ENCODE measurements around the gene HPCAL1. TPM values are rescaled to one million over a fixed set of nuclear protein-coding genes. Genes with fewer than 3 reads are reported as not detected.

Gene HPCAL1
- total and polyA plus RNA-seq, 2 donors (not counting 1 experiment from before 2014, with no cell fraction given): 60.3 to 65.1 TPM

DNA sequence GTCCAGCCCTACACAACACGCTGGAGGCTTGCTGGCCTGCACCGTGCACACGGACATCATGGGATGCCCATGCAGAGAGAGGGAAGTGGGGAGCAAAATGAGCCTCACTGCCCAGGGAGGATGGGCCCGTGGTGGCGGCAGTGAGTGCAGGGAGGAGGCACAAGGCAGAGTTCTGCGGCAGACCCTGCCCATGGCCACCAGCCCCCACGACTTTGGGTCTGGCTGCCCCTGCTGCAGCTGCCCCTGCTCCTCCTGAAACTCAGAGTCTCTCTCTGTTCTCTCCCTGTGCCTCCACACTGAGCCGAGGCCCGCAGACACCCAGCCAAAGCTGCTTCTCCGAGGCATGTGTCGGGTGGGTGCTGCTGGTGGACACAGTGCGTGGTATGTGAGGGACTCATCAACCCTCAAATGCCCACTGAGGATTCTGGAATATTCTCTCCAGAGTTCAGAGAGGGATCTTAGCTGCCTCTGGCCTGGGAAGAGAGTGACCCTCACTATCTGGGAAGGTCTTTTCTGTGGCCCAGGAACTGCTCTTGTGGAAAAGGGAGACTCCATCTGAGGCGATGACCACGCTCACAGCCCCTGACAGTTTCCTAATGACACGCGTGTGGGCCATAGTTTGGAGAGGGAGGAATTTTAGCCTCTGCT, 45.1 kb upstream of the HPCAL1 start:
- H3K27ac Mint-ChIP-seq: no peak overlapping the region
- CTCF ChIA-PET: no interaction called here

DNA sequence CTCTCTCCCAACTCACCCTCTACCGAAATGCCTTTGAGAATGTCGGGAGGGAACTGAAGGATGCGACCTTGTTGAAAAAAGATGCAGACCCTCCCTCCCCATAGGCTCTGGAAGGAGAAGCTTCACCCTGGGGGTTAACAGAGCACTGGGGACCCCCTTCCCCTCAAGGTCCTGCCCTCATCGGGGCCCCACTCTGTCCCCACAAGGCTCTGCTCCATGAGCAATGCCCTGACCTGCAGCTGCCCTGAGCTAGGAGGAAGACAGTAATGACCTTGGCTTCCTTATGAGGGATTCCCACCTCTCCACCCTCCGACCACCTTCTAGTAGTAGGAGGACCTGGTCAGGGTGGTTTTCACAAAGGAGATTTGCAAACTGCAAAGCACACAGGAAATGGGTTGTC, 44.4 kb upstream of the HPCAL1 start:
- H3K4me3 Mint-ChIP-seq: no peak overlapping the region
- Histone ChIP-seq H4K20me1 (ENCODE audit: control insufficient read depth, insufficient read depth, low read length, poor library complexity, severe bottlenecking) (no peaks in the 10 kb centered on the region), H2AFZ (ENCODE audit: insufficient read depth, low read depth, low read length, poor library complexity, severe bottlenecking) (no peak overlapping the region), H3K79me2 (ENCODE audit: control insufficient read depth, insufficient read depth, low read length) (no peaks in the 10 kb centered on the region), H3K4me1 (ENCODE audit: control insufficient read depth in 2 of 2, insufficient read depth in 2 of 2, low read length in 2 of 2) (no peaks in the 10 kb centered on the region), H3K36me3 (replicated peaks in 1 of 2; ENCODE audit: control extremely low read depth in 1 of 2, control insufficient read depth in 1 of 2, extremely low read depth in 1 of 2, insufficient read depth in 2 of 2, low read length in 1 of 2) (no peaks in the 10 kb centered on the region), H3K27ac (ENCODE audit: low read length in 2 of 2) (no peak overlapping the region), H3K27me3 (replicated peaks in 1 of 4; ENCODE audit: control extremely low read depth in 1 of 4, control insufficient read depth in 3 of 4, insufficient read depth in 4 of 4, low read length in 3 of 4) (peaks cover 0 to 12% (median 0%) of the 10 kb centered on the region in 4 experiments), H3K4me3 (ENCODE audit: control extremely low read depth in 1 of 5, extremely low read depth in 1 of 5, insufficient read depth in 1 of 5, low read depth in 2 of 5, low read length in 4 of 5) (no peak overlapping the region), H3K9ac (ENCODE audit: low read length) (no peak overlapping the region), H3K4me2 (replicated peaks; ENCODE audit: low read depth, low read length, poor library complexity, severe bottlenecking) (no peak overlapping the region), H3K9me3 (ENCODE audit: control extremely low read depth in 1 of 3, control insufficient read depth in 2 of 3, insufficient read depth in 1 of 3, low read length in 2 of 3) (no peaks in the 10 kb centered on the region)
- H3K27me3 Mint-ChIP-seq: peaks cover 14% of the 10 kb centered on the region
- 100% methylated on average over 3 of the region's 5 CpGs for WGBS (ENCODE audit: insufficient coverage)
- POLR2A ChIA-PET: no interaction called here
- no peak for DNase-seq
- intact Hi-C loops (cut with micrococcal nuclease): no loop called here
- CTCF ChIA-PET: no interaction called here
- TF ChIP-seq, protein P1, sequence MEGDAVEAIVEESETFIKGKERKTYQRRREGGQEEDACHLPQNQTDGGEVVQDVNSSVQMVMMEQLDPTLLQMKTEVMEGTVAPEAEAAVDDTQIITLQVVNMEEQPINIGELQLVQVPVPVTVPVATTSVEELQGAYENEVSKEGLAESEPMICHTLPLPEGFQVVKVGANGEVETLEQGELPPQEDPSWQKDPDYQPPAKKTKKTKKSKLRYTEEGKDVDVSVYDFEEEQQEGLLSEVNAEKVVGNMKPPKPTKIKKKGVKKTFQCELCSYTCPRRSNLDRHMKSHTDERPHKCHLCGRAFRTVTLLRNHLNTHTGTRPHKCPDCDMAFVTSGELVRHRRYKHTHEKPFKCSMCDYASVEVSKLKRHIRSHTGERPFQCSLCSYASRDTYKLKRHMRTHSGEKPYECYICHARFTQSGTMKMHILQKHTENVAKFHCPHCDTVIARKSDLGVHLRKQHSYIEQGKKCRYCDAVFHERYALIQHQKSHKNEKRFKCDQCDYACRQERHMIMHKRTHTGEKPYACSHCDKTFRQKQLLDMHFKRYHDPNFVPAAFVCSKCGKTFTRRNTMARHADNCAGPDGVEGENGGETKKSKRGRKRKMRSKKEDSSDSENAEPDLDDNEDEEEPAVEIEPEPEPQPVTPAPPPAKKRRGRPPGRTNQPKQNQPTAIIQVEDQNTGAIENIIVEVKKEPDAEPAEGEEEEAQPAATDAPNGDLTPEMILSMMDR (IDR thresholded peaks at IDR 0.05): no peak
- TF ChIP-seq EZH2 (IDR thresholded peaks at IDR 0.05; ENCODE audit: borderline replicate concordance, insufficient read depth, low read depth, low read length, poor library complexity, severe bottlenecking): no peak
- no peaks in the 10 kb centered on the region for H3K9me3 Mint-ChIP-seq (ENCODE audit: insufficient read depth)
- no peaks in the 10 kb centered on the region for H3K4me1 Mint-ChIP-seq
- no peak for ATAC-seq (ENCODE audit: low read depth)
- H3K27ac Mint-ChIP-seq: no peak overlapping the region

More for the DNA sequence above, 45.1 kb upstream of the HPCAL1 start:
- intact Hi-C loops (cut with micrococcal nuclease): no loop called here
- no peaks in the 10 kb centered on the region for H3K4me1 ChIP-seq (ENCODE audit: control insufficient read depth in 2 of 2, insufficient read depth in 2 of 2, low read length in 2 of 2)
- H3K9me3 ChIP-seq (ENCODE audit: control extremely low read depth in 1 of 3, control insufficient read depth in 2 of 3, insufficient read depth in 1 of 3, low read length in 2 of 3): no peaks in the 10 kb centered on the region
- H4K20me1 ChIP-seq (ENCODE audit: control insufficient read depth, insufficient read depth, low read length, poor library complexity, severe bottlenecking): no peaks in the 10 kb centered on the region
- H3K4me3 ChIP-seq (ENCODE audit: control extremely low read depth in 1 of 5, extremely low read depth in 1 of 5, insufficient read depth in 1 of 5, low read depth in 2 of 5, low read length in 4 of 5): no peak overlapping the region
- no peak for TF ChIP-seq EZH2 (IDR thresholded peaks at IDR 0.05; ENCODE audit: borderline replicate concordance, insufficient read depth, low read depth, low read length, poor library complexity, severe bottlenecking)
- TF ChIP-seq, protein P1 (IDR thresholded peaks at IDR 0.05): no peak
- H3K79me2 ChIP-seq (ENCODE audit: control insufficient read depth, insufficient read depth, low read length): no peaks in the 10 kb centered on the region
- WGBS (ENCODE audit: insufficient coverage): 86% methylated on average over 16 of the region's 16 CpGs
- DNase-seq (no peak), ATAC-seq (ENCODE audit: low read depth) (no peak)
- POLR2A ChIA-PET: no interaction called here
- Mint-ChIP-seq H3K9me3 (ENCODE audit: insufficient read depth) (no peaks in the 10 kb centered on the region), H3K4me3 (no peak overlapping the region), H3K4me1 (no peaks in the 10 kb centered on the region), H3K27me3 (peaks cover 14% of the 10 kb centered on the region)
- no peaks in the 10 kb centered on the region for H3K36me3 ChIP-seq (replicated peaks in 1 of 2; ENCODE audit: control extremely low read depth in 1 of 2, control insufficient read depth in 1 of 2, extremely low read depth in 1 of 2, insufficient read depth in 2 of 2, low read length in 1 of 2)
- H3K9ac ChIP-seq (ENCODE audit: low read length): no peak overlapping the region
- H3K4me2 ChIP-seq (replicated peaks; ENCODE audit: low read depth, low read length, poor library complexity, severe bottlenecking): no peak overlapping the region
- peaks cover 0 to 12% (median 0%) of the 10 kb centered on the region in 4 experiments for H3K27me3 ChIP-seq (replicated peaks in 1 of 4; ENCODE audit: control extremely low read depth in 1 of 4, control insufficient read depth in 3 of 4, insufficient read depth in 4 of 4, low read length in 3 of 4)
- H3K27ac ChIP-seq (ENCODE audit: low read length in 2 of 2): no peak overlapping the region
- H2AFZ ChIP-seq (ENCODE audit: insufficient read depth, low read depth, low read length, poor library complexity, severe bottlenecking): no peak overlapping the region
